22Rv1 (cell line): ENCODE data around the gene ABLIM3.

Experiments
- CTCF ChIP-seq: fragments of 450-650 bp; IDR thresholded peaks from 2 replicates; pipeline ENCODE4 v1.5.1; 2017; ENCODE audit warnings: mild to moderate bottlenecking
- ZFX ChIP-seq: fragments of 450-650 bp; IDR thresholded peaks from 2 replicates; pipeline ENCODE4 v1.6.1; 2017; ENCODE audit warnings: antibody characterized with exemption, borderline replicate concordance

- TF ChIP-seq ZFX: no peak
- TF ChIP-seq CTCF: peak; percentile 90
Observed at GRCh38 chr5:149128023-149128875, 13.0 kb upstream of the ABLIM3 start.
